PC-9 (cell line): Measurements from ENCODE around the gene CLDN14.

Experiments used
- EZH2 ChIP-seq: fragments of 200-600 bp; sonication (generic); IDR thresholded peaks from 2 replicates; pipeline ENCODE4 v1.8.0; 2017; ENCODE audit warnings: antibody characterized with exemption, low read depth
- TF ChIP-seq, protein P1 (sequence below): fragments of 200-600 bp; sonication (generic); conservative IDR thresholded peaks from 2 replicates; pipeline ENCODE4 v1.6.1; 2017; ENCODE audit warnings: mixed run types, antibody characterized with exemption, mild to moderate bottlenecking, moderate library complexity

DNA sequence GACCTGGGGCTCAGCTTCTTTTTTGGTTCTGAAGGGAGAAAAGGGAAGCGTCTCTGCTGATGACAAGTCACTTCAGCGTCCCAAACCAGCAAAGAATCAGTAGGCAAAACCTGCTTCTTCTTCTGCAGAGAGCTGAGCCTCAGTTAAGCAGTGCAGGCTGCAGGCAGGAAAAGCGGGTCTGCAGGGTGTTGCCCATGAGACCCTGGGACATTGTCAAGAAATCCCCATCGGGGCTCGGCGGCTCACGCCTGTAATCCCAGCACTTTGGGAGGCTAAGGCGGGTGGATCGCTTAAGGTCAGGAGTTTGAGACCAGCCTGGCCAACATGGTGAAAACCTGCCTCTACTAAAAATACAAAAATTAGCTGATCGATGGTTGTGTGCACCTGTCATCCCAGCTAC lies 16.7 kb downstream of the CLDN14 start:
- TF ChIP-seq, protein P1, sequence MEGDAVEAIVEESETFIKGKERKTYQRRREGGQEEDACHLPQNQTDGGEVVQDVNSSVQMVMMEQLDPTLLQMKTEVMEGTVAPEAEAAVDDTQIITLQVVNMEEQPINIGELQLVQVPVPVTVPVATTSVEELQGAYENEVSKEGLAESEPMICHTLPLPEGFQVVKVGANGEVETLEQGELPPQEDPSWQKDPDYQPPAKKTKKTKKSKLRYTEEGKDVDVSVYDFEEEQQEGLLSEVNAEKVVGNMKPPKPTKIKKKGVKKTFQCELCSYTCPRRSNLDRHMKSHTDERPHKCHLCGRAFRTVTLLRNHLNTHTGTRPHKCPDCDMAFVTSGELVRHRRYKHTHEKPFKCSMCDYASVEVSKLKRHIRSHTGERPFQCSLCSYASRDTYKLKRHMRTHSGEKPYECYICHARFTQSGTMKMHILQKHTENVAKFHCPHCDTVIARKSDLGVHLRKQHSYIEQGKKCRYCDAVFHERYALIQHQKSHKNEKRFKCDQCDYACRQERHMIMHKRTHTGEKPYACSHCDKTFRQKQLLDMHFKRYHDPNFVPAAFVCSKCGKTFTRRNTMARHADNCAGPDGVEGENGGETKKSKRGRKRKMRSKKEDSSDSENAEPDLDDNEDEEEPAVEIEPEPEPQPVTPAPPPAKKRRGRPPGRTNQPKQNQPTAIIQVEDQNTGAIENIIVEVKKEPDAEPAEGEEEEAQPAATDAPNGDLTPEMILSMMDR: no peak
- no peak for TF ChIP-seq EZH2
